ENCODE data around the gene TICAM2.

DNA sequence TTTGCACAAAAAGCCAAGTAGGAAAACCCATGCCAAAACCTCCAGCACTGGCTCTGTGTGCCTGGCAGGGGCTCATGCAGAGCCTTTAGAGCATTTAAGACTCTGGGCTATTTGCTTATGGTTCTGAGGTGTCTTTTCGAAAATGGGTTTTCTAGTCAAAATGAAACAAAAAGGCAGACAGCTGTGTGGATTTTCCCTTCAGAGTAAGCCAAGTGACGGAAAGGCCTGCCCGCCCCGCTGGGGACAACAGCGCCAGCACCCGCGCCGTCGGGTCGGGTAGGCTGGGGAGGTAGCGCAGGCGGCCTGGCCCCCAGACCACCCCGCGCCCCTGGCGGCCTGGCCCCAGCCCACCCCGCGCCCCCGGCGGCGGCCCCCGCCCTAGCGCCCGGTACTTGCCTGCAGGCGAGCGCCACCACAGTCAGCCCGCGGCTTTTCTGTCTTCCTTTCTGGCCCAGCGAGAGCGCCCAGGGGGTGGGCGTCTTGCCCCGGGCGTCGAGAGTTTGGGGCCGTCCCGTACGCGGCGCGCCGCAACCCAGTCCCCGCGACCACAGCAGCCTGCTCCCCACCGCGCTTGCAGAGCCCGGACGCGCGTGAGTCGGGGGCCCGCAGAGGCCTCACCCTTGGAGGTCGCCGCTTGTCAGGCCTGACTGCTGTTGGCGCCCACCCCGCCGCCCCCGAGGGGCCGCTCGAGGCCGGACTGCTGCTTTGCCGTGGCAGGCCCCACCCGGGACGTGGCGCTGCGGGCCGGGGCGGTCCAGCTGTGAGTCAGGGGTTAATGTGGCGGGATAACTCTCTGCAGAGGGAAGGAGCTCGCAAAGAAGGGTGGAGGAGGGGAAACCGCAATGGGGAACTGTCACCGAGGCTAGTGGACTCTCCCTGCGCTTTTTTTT lies at the start of gene TICAM2:
- TF ChIP-seq, protein P1, sequence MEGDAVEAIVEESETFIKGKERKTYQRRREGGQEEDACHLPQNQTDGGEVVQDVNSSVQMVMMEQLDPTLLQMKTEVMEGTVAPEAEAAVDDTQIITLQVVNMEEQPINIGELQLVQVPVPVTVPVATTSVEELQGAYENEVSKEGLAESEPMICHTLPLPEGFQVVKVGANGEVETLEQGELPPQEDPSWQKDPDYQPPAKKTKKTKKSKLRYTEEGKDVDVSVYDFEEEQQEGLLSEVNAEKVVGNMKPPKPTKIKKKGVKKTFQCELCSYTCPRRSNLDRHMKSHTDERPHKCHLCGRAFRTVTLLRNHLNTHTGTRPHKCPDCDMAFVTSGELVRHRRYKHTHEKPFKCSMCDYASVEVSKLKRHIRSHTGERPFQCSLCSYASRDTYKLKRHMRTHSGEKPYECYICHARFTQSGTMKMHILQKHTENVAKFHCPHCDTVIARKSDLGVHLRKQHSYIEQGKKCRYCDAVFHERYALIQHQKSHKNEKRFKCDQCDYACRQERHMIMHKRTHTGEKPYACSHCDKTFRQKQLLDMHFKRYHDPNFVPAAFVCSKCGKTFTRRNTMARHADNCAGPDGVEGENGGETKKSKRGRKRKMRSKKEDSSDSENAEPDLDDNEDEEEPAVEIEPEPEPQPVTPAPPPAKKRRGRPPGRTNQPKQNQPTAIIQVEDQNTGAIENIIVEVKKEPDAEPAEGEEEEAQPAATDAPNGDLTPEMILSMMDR (IDR thresholded peaks at IDR 0.05 in 4 of 5, conservative IDR thresholded peaks at IDR 0.05 in 1 of 5), result peak in 4 of 5 experiments; percentile 8 to 61 (median 30)
- TF ChIP-seq POLR2A (IDR thresholded peaks at IDR 0.05), result peak in 1 of 2 donors; percentile 13

All from gastrocnemius medialis (tissue), 4 donors.